GM12878 (cell line): ENCODE results near the gene TMPRSS3. TPM values are rescaled to one million over a fixed set of nuclear protein-coding genes. Genes with fewer than 3 reads are reported as not detected.

Experiments
- ATAC-seq: fragments of 200-7000 bp; cut with Tn5 transposase; 3 replicates; pipeline ENCODE4 v1.9.1; 2020; ENCODE audit warnings: mild to moderate bottlenecking, moderate library complexity
- BruUV-seq: library from RNA; stranded (reverse); fragments of 400-500 nt; replicated peaks from 2 replicates; lab custom pipeline; 2021; lab: Mats Ljungman, UMichigan
- CTCF ChIA-PET: fragments of 300-600 bp; sonication (Branson Sonifier 250); formaldehyde crosslinking; extraction: SDS; loops from one replicate; lab custom pipeline; 2021; ENCODE audit warnings: inconsistent platforms; lab: Yijun Ruan, JAX
- POLR2A ChIA-PET: fragments of 350-600 bp; formaldehyde crosslinking; extraction: SDS; loops from one replicate; lab custom pipeline; 2021; ENCODE audit warnings: inconsistent platforms; lab: Charles Lee
- RAD21 ChIA-PET: fragments of 300-600 bp; sonication (Branson Sonifier 250); formaldehyde crosslinking; loops from one replicate; lab custom pipeline; 2023; ENCODE audit warnings: antibody characterized with exemption; ENCODE audit not compliant: unreplicated experiment; lab: Charles Lee
- SMC1A ChIA-PET: fragments of 300-600 bp; sonication (Branson Sonifier 250); formaldehyde crosslinking; loops from one replicate; lab custom pipeline; 2023; ENCODE audit not compliant: unreplicated experiment, uncharacterized antibody; lab: Charles Lee
- DNase-seq: peaks from one replicate; pipeline ENCODE4 v3.0.0-alpha.2; 2011; ENCODE audit warnings: low read depth, low spot score
- FAIRE-seq: peaks from 3 replicates; lab custom pipeline; 2011; peaks lifted over from hg19 to GRCh38; lab: Jason Lieb, UNC
- H2AFZ ChIP-seq: 2 replicates; pipeline ENCODE4 v1.6.0; 2011; ENCODE audit warnings: low read depth, low read length, control low read depth; ENCODE audit not compliant: control insufficient read depth
- H3K27ac ChIP-seq: 2 replicates; pipeline ENCODE4 v1.5.1; 2011; ENCODE audit warnings: control low read depth; ENCODE audit not compliant: control insufficient read depth, insufficient read depth
- H3K27me3 ChIP-seq, 2 experiments: replicated peaks in 1 of 2; 2 replicates each; pipeline versions ENCODE4 v1.6.0 to v1.6.1; 2011; ENCODE audit warnings: low read length in 1 of 2; ENCODE audit not compliant: control insufficient read depth in 2 of 2, insufficient read depth in 2 of 2
- H3K36me3 ChIP-seq, 2 experiments: 2 replicates each; pipeline ENCODE4 v1.5.1; 2011; ENCODE audit warnings: low read length in 1 of 2; ENCODE audit not compliant: control insufficient read depth in 2 of 2, insufficient read depth in 2 of 2
- H3K4me1 ChIP-seq: 2 replicates; pipeline ENCODE4 v1.6.1; 2011; ENCODE audit warnings: mild to moderate bottlenecking, low read length, moderate library complexity, mixed read lengths; ENCODE audit not compliant: control insufficient read depth, insufficient read depth
- H3K4me2 ChIP-seq: 2 replicates; pipeline ENCODE4 v1.6.0; 2011; ENCODE audit warnings: control low read depth; ENCODE audit not compliant: control insufficient read depth, insufficient read depth
- H3K4me3 ChIP-seq: fragments of 200-600 bp; sonication (generic); 2 replicates; pipeline ENCODE4 v1.5.1; 2016
- H3K79me2 ChIP-seq: 2 replicates; pipeline ENCODE4 v1.6.0; 2011; ENCODE audit warnings: low read length; ENCODE audit not compliant: control insufficient read depth, insufficient read depth
- H3K9ac ChIP-seq: 2 replicates; pipeline ENCODE4 v1.8.0; 2011; ENCODE audit warnings: low read length, control low read depth, mixed read lengths; ENCODE audit not compliant: control insufficient read depth, insufficient read depth
- H3K9me3 ChIP-seq: replicated peaks from 3 replicates; pipeline ENCODE4 v1.5.1; 2011; ENCODE audit warnings: mild to moderate bottlenecking, low read length; ENCODE audit not compliant: control insufficient read depth, insufficient read depth
- H4K20me1 ChIP-seq: 2 replicates; pipeline ENCODE4 v1.6.0; 2011; ENCODE audit not compliant: control insufficient read depth, insufficient read depth
- ASH2L ChIP-seq: fragments of 300-600, 200-600 bp; sonication (generic); IDR thresholded peaks from 2 replicates; pipeline ENCODE4 v1.6.1; 2017; ENCODE audit warnings: low read depth, mild to moderate bottlenecking, borderline replicate concordance
- GABPA ChIP-seq: IDR thresholded peaks from 2 replicates; pipeline ENCODE4 v1.6.1; 2014; ENCODE audit warnings: antibody characterized with exemption, low read depth, mild to moderate bottlenecking, inconsistent platforms
- RELB ChIP-seq: fragments of 450-650 bp; IDR thresholded peaks from 2 replicates; pipeline ENCODE4 v1.6.1; 2017; ENCODE audit warnings: low read depth, mild to moderate bottlenecking, moderate library complexity
- SIN3A ChIP-seq: IDR thresholded peaks from 2 replicates; pipeline ENCODE4 v1.6.1; 2012; ENCODE audit warnings: low read depth, low read length, improper control_type of control experiment
- SMARCA5 ChIP-seq: fragments of 450-650 bp; IDR thresholded peaks from 2 replicates; pipeline ENCODE4 v1.6.1; 2017; ENCODE audit warnings: mild to moderate bottlenecking
- WGBS: methylation state at CpG from one replicate; pipeline ENCODE4 v1.1.6; 2016; ENCODE audit warnings: low lambda C conversion rate; ENCODE audit not compliant: insufficient replicate concordance, insufficient coverage; ENCODE audit errors: missing lambda C conversion rate; 5-methylcytosine and 5-hydroxymethylcytosine counted together
- in situ Hi-C: fragments of 300-500 bp; cut with MboI; formaldehyde crosslinking; loops from 9 replicates; pipeline ENCODE4 v1.14.3; 2018; ENCODE audit warnings: mixed read lengths
- intact Hi-C: fragments of 100-400 bp; cut with micrococcal nuclease; formaldehyde crosslinking; loops from one replicate; pipeline ENCODE4 v1.14.2; 2022; ENCODE audit not compliant: unreplicated experiment
- polyA plus RNA-seq, 11 experiments: library from polyadenylated mRNA; depleted of rRNA in 4 of 11; unstranded in 6 of 11; stranded (reverse) in 5 of 11; fragments of >200 nt; fragmentation: Nextera tagmentation in 4 of 11; fragmentation: Illumina TruSeq in 1 of 11; extraction: Ambion mirVana in 4 of 11; extraction: Trizol in 1 of 11; gene quantifications; 1 replicate in 1 of 11; 2 replicates in 10 of 11; pipeline versions ENCODE4 v1.2.1 to v1.2.3, GENCODE V29; 2011 to 2016; ENCODE audit warnings: inconsistent platforms in 2 of 11, missing spikeins in 2 of 11, low read depth in 1 of 11
- total RNA-seq, 4 experiments: library from RNA; depleted of rRNA in 3 of 4; stranded (reverse); fragments of >200 nt in 3 of 4; fragmentation: Illumina TruSeq in 1 of 4; extraction: Trizol in 1 of 4; gene quantifications; 2 replicates each; pipeline versions ENCODE4 v1.2.1 to v1.2.3, GENCODE V29; 2013 to 2021
- TF ChIP-seq, protein P1 (sequence below): fragments of 450-650 bp; IDR thresholded peaks from 2 replicates; pipeline ENCODE4 v1.6.1; 2017; ENCODE audit warnings: borderline replicate concordance
- TF ChIP-seq, protein P2 (sequence below): fragments of 450-650 bp; formaldehyde crosslinking; IDR thresholded peaks from 2 replicates; pipeline ENCODE4 v1.4.0; 2020; ENCODE audit warnings: mild to moderate bottlenecking, moderate library complexity
- TF ChIP-seq, protein P3 (sequence below): IDR thresholded peaks from 2 replicates; pipeline ENCODE4 v1.6.1; 2011; ENCODE audit warnings: borderline replicate concordance, low read depth, mild to moderate bottlenecking, moderate library complexity, mixed read lengths, low read length; ENCODE audit not compliant: insufficient read depth; ENCODE audit errors: extremely low read length

Gene TMPRSS3
- total and polyA plus RNA-seq, 10 of the 15 experiments (the other 5 are each of a cell fraction or from before 2014, with no cell fraction given): 0.51 to 1.5 (median 0.82) TPM; not detected in 1

DNA sequence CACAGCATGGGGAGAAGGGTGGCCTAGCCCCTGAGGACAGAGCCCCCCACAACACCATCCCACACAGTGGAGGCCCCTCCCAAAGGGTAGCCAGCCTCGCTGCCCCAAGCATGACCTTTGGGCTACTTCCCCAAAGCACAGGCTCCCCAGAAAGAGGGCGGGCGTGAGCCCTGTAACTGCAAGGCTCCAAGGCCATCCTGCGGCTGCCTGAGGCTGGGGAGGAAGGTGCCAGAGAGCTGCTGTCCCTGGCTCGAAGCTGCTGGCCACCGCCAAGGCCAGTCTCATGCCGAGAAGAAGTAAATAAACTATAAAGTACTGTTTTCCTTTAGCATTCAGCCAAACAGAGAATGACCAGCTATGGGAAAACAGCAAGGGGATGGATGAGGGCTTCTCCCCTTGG is 35.3 kb upstream of the TMPRSS3 start:
- in situ Hi-C loops: no loop called here
- no peaks in the 10 kb centered on the region for H3K36me3 ChIP-seq
- no peaks in the 10 kb centered on the region for H4K20me1 ChIP-seq
- H3K4me1 ChIP-seq: peaks cover 8% of the 10 kb centered on the region
- CTCF ChIA-PET: no interaction called here
- 36% methylated on average over 7 of the region's 7 CpGs for WGBS
- POLR2A ChIA-PET: no interaction called here
- peaks cover 6% of the 10 kb centered on the region for H3K9me3 ChIP-seq
- H3K4me3 ChIP-seq: no peak overlapping the region
- TF ChIP-seq SIN3A (no peak), RELB (no peak), SMARCA5 (no peak), GABPA (no peak), ASH2L (no peak)
- TF ChIP-seq, protein P1, sequence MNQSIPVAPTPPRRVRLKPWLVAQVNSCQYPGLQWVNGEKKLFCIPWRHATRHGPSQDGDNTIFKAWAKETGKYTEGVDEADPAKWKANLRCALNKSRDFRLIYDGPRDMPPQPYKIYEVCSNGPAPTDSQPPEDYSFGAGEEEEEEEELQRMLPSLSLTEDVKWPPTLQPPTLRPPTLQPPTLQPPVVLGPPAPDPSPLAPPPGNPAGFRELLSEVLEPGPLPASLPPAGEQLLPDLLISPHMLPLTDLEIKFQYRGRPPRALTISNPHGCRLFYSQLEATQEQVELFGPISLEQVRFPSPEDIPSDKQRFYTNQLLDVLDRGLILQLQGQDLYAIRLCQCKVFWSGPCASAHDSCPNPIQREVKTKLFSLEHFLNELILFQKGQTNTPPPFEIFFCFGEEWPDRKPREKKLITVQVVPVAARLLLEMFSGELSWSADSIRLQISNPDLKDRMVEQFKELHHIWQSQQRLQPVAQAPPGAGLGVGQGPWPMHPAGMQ: no peak
- TF ChIP-seq, protein P2, sequence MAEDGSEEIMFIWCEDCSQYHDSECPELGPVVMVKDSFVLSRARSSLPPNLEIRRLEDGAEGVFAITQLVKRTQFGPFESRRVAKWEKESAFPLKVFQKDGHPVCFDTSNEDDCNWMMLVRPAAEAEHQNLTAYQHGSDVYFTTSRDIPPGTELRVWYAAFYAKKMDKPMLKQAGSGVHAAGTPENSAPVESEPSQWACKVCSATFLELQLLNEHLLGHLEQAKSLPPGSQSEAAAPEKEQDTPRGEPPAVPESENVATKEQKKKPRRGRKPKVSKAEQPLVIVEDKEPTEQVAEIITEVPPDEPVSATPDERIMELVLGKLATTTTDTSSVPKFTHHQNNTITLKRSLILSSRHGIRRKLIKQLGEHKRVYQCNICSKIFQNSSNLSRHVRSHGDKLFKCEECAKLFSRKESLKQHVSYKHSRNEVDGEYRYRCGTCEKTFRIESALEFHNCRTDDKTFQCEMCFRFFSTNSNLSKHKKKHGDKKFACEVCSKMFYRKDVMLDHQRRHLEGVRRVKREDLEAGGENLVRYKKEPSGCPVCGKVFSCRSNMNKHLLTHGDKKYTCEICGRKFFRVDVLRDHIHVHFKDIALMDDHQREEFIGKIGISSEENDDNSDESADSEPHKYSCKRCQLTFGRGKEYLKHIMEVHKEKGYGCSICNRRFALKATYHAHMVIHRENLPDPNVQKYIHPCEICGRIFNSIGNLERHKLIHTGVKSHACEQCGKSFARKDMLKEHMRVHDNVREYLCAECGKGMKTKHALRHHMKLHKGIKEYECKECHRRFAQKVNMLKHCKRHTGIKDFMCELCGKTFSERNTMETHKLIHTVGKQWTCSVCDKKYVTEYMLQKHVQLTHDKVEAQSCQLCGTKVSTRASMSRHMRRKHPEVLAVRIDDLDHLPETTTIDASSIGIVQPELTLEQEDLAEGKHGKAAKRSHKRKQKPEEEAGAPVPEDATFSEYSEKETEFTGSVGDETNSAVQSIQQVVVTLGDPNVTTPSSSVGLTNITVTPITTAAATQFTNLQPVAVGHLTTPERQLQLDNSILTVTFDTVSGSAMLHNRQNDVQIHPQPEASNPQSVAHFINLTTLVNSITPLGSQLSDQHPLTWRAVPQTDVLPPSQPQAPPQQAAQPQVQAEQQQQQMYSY (CRISPR knock-in tag): no peak
- TF ChIP-seq, protein P3, sequence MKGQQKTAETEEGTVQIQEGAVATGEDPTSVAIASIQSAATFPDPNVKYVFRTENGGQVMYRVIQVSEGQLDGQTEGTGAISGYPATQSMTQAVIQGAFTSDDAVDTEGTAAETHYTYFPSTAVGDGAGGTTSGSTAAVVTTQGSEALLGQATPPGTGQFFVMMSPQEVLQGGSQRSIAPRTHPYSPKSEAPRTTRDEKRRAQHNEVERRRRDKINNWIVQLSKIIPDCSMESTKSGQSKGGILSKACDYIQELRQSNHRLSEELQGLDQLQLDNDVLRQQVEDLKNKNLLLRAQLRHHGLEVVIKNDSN: no peak
- no peak overlapping the region for H3K4me2 ChIP-seq
- SMC1A ChIA-PET: interaction anchor here (1.1 kb wide), 1 partner anchor 13 kb away, joined by 3 read pairs; no protein-coding TSS in a partner anchor
- RAD21 ChIA-PET: no interaction called here
- H3K27ac ChIP-seq: no peak overlapping the region
- ATAC-seq (no peak), DNase-seq (no peak), FAIRE-seq (no peak)
- H3K9ac ChIP-seq: no peak overlapping the region
- BruUV-seq: no TSS peak
- no peaks in the 10 kb centered on the region for H3K27me3 ChIP-seq
- H2AFZ ChIP-seq: no peak overlapping the region
- no peaks in the 10 kb centered on the region for H3K79me2 ChIP-seq
- intact Hi-C loops: no loop called here
